ENCODE measurements around the gene ATP9A. TPM values are rescaled to one million over a fixed set of nuclear protein-coding genes. Genes with fewer than 3 reads are reported as not detected.

Gene ATP9A
- total RNA-seq, 1 donor from 2014 or later = 16.1 TPM

Other genes with a start within 250 kb of the ATP9A start
- 65.0 and 66.4 TPM in 2 replicates for gene NFATC2, start 225.7 kb downstream of the ATP9A start, total RNA-seq
- gene SALL4, start 34.1 kb upstream of the ATP9A start, total RNA-seq = 0.28 and 0.75 TPM in 2 replicates

Measured in activated CD4-positive, alpha-beta T cell treated with anti-CD3 and anti-CD28 coated beads, Interleukin-2, amount 10 ng/mL, durations not matched to agents 24 days and 14 days (primary cell).